Embryonic facial prominence (tissue), 1 donor: ENCODE results near the gene PTF1A.

Experiments used
- DNase-seq: peaks from one replicate; pipeline ENCODE4 v3.0.0-alpha.2; 2016; ENCODE audit errors: extremely low spot score

Gene PTF1A, protein sequence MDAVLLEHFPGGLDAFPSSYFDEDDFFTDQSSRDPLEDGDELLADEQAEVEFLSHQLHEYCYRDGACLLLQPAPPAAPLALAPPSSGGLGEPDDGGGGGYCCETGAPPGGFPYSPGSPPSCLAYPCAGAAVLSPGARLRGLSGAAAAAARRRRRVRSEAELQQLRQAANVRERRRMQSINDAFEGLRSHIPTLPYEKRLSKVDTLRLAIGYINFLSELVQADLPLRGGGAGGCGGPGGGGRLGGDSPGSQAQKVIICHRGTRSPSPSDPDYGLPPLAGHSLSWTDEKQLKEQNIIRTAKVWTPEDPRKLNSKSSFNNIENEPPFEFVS

DNA sequence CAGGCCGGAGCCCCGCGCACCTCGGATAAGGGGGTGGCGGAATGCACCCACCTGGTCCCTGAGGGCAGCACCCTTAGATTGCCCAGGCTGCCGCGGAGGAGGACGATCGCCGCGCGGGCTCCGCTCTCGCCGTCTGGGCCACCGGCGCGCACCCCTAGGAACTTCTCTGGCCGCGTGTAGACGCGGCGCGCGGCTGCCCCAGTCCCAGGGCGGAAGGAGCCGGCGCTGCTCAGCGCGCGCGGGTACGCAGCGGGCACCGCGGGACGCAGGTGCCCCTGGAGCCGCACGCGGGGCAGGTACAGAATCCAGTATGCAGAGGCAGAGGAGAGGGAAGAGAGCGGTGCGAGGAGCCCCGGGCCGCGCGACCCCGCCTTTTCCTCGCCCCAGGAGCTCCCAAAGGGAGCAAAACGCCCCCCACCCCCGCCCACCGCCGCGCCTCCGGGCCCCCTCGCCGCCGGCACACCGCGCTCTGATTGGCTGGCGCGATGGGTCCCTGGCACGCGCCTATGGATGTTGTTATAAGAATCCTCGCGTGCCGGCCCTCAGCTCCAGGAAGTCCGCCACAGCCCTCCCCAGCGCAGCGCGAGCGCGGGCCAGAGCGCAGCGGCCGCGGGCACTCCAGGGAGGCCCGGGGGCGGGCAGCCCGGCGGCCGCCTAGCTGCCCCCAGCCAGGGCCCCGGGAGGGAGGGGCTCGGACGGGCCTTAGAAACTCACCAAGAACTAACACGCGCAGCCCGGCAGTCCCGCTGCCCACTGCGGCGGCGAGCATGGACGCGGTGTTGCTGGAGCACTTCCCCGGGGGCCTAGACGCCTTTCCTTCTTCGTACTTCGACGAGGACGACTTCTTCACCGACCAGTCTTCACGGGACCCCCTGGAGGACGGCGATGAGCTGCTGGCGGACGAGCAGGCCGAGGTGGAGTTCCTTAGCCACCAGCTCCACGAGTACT, at the start of gene PTF1A:
Gene PTF1A, plus strand, starts transcription at position 549 of the 948 bp plus-strand sequence. Its CDS starts 219 bp downstream, at position 768.
- no peak for DNase-seq

DNA sequence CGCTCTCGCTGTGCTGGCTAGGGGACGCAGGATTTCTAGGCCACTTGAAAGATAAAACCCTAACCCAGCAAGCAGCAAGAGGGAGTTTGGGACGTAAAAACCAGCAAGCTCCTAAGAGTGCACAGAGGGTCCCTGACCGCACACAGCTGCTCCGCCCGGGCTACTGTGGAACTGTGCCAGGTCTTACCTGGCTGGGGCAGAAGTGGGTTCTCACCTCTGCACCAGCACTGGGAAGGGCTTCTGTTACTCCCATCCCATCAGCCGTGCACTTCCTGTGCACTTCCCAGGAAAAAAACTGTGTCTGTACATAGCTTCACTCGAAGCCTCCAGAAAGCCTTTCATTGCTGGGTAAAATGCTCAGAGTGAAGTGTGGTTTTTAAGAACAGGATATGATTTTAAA, 45.9 kb upstream of the PTF1A start:
- no peak for DNase-seq

DNA sequence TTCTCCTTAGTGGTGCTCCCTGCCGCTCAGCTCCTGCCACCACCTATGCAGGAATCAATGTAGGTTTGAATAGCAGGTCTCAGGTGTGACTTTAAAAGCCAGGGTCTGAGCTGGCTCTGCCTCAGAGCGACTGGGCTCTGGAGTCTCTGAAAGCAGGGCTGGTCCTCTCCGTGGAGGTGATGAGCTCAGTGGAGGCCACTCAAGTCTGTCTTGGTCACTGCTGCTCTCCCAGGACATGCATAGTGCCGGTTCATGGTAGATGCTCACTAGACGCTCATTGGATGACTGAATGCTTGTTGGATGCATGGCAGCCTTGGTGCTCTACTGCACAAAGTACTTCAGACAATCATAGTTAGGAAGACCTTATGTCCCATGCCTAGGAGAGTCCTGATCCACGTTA, 45.1 kb upstream of the PTF1A start:
- no peak for DNase-seq

DNA sequence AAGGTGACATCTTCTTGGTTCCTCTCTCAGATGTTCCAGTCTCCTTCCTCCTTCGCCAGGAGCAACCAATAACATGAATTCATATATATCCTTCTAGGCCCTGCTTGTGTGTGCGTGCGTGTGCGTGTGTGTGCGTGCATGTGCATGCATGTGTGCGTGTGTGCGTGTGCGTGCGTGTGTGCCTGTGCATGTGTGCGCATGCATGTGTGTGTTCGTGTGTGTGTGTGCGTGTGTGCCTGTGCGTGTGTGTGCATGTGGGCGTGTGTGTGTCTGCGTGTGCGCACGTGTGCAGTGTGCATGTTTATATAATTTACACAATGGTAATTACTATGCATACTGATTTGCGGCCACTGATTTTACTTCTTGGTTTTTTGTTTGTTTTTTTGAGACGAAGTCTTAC, 43.9 kb upstream of the PTF1A start:
- DNase-seq = no peak

DNA sequence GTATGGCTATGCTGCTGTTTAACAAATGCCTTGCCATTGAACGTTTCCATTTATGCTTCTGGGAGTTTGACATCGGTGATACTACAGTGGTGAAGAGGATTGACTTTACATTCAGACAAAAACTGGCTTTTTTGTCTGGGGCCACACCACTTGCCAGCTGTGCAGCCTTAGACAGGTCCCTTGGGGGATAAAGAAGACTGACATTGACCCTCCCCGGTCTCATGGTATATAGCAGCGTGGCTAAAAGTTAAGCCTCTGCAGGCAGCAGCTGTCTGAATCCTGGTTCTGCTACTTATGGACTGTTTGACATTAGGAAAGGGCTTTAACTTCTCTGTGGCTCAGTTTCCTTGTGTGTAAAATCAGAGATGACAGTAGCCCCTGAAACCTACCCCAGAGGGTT, 42.0 kb upstream of the PTF1A start:
- no peak for DNase-seq

DNA sequence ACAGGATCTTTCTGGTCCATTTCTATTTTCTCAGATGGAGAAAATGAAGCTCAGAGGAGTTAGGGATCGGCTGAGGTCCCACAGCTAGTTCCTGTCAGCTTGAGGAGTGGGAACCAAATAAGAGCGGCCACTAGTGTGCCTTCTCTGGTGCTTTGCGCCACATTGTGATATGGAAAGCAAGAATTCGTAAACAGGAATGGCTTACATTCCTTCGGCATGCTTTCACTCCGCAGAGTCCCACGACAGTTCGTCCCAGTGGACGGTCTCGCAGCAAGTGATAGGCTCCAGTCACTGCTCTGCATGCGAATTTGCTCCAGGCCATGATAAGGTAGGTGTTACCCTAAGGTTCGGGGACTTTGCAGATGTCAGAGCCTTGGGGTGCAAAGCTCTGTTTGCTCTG, 41.5 kb upstream of the PTF1A start:
- no peak for DNase-seq

DNA sequence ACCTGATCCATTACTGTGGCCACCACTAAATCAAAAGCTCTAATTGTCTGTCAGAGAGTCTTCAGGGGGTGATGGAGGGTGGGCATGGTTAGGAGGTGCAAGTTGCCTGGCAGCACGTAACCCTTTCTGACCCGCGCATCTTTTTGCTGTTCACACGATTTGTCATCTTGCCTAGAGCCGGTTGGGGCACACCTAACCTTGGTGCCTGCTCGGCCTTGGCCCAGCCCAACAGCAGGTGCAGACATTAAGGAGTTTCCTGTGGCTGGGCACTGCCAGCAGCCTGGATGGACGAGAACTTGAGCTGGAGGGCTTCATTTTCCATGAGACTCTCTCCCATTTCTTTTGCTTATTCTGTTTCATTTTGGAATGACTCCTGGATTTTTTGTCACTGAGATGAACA, 41.0 kb upstream of the PTF1A start:
- DNase-seq = no peak

DNA sequence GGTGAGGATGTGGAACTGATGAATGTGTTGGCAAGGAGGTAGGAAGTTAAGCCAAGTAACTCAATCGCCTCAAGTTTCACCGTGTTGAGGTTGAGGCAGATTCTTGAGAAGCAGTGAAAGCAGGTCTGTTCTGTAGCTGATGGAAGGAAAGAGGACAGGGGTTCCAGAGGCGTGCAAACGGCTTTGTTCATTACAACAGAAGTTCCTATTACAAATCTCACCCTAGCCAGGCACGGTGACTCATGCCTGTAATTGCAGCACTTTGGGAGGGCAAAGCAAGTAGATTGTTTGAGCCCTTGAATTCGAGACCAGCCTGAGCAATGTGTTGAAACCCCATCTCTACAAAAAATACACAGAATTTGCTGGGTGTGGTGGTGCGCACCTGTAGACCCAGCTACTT, 36.9 kb upstream of the PTF1A start:
- DNase-seq = no peak

DNA sequence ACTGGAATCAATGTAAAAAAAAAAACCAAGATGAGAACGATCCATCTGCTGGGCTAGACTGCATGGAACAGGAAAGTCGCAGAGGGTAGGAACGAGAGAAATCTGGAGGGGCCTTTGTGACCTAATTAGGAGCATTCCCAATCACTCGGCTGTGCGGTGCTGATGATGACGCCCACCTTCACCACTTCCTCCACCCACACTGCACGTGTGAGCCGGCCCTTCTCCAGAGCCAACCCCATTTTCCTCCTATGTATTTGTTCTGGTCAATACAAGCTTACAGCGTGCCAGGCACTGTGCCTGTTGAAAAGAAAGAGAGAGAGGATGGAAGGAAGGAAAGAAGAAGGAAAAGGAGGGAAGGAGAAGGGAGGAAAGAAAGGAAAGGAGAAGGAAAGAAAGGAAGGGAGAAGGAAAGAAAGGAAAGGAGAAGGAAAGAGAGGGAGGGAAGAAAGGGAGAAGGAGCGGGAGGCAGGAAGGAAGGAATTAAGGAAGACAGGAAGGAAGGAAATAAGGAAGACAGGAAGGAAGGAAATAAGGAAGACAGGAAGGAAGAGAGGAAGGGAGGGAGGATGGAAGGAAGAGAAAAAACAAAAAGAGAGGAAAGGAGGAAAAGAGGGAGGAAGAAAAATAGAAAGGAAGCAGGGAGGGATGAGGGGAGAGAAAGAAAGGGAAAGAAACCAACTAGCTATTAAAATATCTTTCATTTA, 35.5 kb upstream of the PTF1A start:
- DNase-seq = no peak

DNA sequence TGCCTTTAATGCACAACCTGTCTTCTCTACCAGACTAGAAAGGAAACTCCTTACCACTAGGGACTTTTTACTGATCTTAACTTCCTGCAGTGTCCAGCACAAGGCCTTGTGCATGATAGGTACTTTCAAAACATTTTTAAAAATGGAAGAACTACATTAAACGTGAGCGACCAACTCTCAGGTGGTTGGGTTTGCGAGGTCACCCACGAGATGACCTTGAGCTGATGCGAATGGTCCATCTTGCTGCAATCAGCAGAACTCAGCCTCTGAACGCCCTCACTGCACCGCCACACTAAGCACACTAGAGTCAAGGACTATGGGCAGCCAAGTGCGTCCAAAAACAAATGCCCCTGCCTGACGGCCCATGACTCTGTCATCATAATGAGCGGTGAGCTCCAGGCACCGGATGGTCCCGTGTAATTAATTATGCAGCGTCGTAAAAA, 34.9 kb upstream of the PTF1A start:
- DNase-seq = no peak

DNA sequence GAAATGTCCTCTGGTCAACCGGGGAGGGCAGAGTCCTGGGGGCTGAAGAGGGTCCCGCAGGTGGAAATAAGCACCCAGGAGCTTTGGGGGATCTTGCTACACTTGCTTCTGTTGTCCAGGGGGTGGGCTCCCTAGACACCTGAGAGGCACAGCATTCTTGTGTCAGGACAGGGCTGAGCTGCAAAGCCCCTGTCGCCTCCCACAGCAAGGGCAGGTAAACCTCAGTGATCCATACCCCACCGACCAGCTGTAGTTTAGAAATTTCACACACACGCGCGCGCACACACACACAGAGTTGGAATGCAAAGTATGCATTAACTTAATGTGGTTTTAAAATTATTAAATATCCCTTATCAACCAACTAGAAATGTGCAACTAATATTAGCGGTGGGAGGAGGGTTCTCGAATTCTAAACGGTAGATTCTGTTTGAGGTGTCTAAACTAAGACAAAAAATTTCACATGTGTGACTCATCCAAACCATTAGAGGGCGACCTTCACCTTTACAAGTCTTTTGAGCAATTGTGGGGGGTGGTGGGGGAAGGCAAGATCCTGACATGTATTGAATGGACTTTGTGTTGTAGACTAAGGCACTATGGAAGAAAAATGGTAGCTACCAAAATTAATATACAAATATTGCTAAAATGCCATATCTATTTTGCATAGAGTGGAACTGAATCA, 34.3 kb upstream of the PTF1A start:
- DNase-seq = no peak

DNA sequence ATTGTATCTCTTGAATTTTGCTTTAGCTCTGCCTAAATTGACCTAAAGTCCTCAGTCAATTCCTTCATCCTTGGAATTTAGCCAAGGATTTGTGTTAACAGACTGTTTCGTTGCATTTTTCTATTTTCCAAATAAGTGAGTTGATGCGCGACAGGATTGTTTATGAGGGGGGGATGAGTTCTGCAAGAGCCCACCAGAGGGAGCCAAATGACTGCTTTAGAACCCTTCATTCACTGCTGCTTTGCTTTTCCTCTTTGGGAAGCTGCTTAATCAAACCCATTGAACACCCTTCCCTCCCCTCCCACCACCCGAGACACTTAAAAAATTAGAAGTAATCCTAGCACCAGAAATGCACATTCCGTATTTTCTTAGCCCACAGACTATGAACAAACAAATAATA, 33.7 kb upstream of the PTF1A start:
- peak; percentile 49 for DNase-seq

DNA sequence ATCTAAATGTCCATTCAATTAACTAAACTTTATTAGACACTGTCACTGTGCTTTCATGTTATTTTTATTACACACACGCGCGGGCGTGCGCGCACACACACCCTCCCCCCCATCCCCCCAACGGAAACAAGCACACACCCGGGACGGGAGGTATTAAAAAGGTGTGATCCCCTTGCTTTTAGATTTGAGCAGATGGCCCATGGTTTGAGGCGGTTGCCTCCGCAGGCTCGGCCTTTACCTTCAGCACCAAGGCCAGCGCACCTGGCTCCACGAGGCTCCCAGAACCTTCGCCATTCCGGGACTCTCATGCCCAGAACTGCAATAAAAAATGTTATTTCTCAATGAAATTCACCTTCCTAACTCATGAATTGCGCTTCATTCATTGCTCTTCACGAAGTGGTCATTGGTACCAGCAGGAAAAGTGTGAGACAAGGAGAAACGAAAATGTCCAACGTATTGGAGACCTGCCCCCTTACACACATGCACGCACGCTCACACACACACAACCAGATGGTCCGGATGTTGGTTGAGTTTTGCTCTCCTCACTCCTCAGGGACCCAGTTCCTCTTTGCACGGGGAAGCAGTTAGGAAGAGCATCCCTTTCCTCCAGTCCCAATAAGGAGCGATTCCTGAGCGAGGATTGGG, 20.8 kb upstream of the PTF1A start:
- no peak for DNase-seq

DNA sequence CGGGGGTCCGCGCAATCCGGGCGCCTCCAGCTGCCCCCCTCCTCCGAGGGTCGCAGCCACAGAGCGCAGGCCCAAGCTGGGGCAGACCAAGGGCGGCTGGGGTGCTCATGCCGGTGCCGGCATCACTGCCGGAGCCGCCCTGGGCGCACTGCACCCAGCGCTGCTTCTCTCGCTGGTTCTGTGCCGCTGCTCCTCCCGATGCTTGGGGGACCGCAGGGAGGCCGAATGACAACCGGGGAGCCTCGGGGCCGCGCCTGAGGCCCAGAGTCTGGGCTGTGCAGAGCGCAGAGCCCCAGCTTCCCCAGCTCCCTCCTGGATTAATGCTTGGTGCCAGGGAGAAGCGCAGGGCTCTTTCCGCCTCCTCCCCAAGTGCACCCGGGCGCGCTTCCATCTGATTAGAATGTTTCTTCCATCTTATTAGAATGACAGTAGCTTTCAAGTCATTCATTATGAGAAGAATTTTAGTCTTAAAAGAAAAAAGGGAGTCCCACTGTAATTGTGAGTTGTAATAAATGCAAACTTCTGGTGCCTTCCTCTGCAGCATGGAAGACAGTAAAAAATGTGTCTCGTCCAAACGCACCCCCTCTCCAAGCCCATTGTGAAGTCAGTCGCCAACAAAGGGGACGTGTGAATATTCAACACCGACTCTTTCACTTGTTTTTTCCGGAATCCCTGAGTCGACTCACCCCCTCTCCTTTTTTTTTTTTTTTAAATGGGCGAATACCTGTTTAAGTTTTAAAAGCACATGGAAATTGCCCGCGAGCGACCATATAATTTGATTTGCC, 19.5 kb upstream of the PTF1A start:
- DNase-seq = no peak

DNA sequence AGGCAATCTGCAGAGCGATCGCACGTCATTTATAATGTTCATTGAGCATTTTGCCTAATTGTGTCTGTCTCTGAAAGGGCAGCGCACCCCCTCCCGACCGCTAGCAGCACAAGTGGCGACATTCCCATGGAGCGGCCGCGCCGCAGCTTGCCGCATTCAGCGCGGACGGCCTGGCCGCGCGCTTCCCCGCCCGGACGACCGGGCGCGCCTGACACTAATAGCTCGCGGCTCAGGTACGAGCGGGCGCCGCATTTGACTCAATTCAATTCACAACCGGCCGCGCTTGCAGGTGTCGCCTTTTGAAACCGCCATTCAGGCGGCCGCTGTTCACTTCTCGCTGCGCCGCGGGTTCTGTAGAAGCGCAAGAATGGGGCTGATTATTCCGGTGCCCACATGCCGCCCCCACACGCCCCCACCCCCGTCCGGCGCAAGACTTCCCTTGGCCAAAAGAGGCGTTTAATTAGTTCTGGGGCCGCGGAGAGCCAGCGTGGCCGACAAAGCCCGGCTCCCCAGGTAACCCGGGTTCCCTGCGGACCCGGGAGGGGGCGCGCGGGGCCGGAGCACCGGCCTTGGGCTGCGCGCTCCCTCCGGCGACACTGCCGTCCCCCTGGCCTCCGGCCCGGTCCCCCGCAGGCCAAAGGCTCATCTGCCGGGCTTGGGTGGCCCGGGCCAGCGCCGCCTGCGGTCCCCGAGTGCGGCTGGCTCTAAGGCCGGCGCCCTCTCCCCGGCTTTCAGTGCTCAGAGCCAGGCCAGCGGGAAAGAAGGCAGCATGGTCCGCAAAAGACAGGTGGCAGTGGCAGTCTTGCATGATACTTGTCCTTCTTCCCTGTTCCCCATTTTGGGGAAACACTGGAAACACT, 18.7 kb upstream of the PTF1A start:
- DNase-seq = no peak

DNA sequence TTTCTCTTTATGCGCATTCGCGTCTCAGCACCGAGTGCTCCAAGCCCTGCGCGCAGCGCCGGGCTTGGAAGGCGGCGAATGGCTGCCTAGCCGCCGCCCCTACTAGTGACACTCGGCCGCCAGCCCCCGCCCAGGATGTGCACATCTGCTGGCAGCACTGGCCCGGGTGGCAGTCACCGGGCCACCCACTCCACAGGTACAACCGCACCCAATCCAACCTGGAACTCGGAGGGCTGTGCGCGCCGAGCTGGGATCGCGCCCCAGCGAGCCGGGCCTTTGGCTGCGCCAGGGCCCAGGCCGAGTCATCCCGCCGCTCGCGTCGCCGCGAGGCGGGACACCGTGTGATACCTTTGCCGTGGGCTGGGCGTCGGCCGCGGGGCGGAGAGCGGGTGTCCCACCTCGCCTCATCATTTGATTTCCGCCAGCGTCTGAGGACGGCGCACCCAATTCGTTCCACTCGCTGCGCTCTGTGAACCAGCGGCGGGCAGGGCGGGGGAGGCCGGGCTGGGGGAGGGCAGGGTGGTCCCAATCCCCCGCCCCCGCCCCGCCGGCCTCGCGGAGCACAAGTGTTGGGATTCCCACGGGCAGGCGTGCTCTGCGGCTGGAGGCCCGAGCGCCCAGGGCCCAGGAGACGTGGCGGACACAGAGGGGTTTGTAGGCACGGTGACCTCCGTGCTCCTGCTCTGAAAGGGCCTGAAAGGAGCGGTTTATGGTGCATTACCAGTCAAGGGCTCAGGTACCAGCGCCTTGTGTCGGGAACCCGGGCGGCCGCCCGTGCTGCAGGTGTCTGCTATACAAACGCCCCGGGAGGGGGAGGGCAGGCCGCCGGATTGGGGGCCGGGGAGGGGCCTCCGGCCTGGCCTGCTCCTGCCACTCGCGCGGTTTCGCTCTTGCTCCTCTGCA, 17.8 kb upstream of the PTF1A start:
- DNase-seq = no peak

DNA sequence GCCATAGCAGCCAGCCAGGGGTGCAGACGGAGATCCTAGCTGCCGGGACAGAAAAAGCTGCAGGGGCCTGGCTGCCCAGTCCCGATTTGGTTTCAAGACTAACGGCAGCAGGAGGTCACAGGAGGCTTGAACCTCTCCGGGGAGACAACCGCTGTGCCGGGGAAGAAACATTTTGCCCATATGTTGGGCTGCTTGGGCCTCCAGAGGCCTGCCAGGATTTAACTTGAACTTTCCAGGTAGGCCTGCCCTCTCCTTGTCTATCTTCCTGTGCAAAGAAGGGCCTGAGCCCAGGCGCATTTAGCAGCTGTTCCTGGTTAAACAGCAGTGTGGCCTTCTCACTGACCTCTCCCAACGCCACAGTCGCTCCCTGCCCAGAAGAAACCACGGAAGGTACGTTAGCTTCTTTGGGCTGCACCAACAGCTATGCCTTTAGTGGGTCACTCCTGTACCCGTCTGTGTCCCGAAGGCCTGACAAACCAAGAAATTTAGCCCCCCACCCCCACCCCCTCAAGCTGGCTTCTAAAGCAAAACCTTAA, 17.1 kb upstream of the PTF1A start:
- no peak for DNase-seq

DNA sequence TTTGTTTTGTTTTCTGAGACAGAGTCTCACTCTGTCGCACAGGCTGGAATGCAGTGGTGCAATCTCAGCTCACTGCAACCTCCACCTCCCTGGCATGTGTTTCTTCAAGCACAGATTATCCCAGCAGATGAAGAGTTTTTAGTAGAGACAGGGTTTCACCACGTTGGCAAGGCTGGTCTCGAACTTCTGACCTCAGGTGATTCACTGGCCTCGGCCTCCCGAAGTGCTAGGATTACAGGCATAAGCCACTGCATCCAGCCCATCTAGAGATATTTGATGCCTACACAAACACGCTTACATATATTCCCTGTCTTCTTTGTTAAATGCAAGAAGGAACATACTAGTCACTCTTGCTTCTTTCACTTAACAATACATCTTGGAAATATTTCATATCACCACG, 5.9 kb upstream of the PTF1A start:
- no peak for DNase-seq
